GM18907 (cell line): ENCODE results near the gene NFASC.

ENCODE experiments used
- ATAC-seq: cut with Tn5 transposase; IDR thresholded peaks from one replicate; pipeline ENCODE4 v1.9.1; 2021; ENCODE audit warnings: mild to moderate bottlenecking, moderate library complexity; ENCODE audit not compliant: unreplicated experiment

The NFASC gene

GRCh38 chr1:205032508-205032907, 161.8 kb downstream of the NFASC start:
- no peak for ATAC-seq

GRCh38 chr1:205037539-205037938, 166.9 kb downstream of the NFASC start:
- no peak for ATAC-seq

GRCh38 chr1:205038132-205038786, 167.6 kb downstream of the NFASC start:
- ATAC-seq, result no peak

GRCh38 chr1:205041001-205041715, 170.5 kb downstream of the NFASC start:
- no peak for ATAC-seq

GRCh38 chr1:205041998-205042910, 171.6 kb downstream of the NFASC start:
- ATAC-seq, result no peak

GRCh38 chr1:205042911-205043806, 172.5 kb downstream of the NFASC start, which contains the start of gene CNTN2:
Gene CNTN2, plus strand, starts transcription at chr1:205043212. Its CDS starts 9,974 bp downstream, at chr1:205053186.
- ATAC-seq, result no peak

- ATAC-seq, result no peak
Observed at GRCh38 chr1:205043866-205044265, 173.2 kb downstream of the NFASC start.

- ATAC-seq, result no peak
Observed at GRCh38 chr1:205044741-205045140, 174.1 kb downstream of the NFASC start.

- ATAC-seq, result no peak
Observed at GRCh38 chr1:205045146-205045545, 174.5 kb downstream of the NFASC start.

- no peak for ATAC-seq
Observed at GRCh38 chr1:205046870-205047269, 176.2 kb downstream of the NFASC start.

GRCh38 chr1:205047764-205048231, 177.1 kb downstream of the NFASC start:
- no peak for ATAC-seq

GRCh38 chr1:205048382-205048781, 177.7 kb downstream of the NFASC start:
- no peak for ATAC-seq

- ATAC-seq, result no peak
Observed at GRCh38 chr1:205049479-205049878, 178.8 kb downstream of the NFASC start.

GRCh38 chr1:205052690-205053089, 182.0 kb downstream of the NFASC start:
- ATAC-seq, result no peak

GRCh38 chr1:205053296-205053695, 182.6 kb downstream of the NFASC start:
- ATAC-seq, result no peak

- no peak for ATAC-seq
Observed at GRCh38 chr1:205054013-205054412, 183.4 kb downstream of the NFASC start.

GRCh38 chr1:205056188-205056611, 185.5 kb downstream of the NFASC start:
- ATAC-seq, result no peak

- no peak for ATAC-seq
Observed at GRCh38 chr1:205056956-205057568, 186.4 kb downstream of the NFASC start.

GRCh38 chr1:205057808-205058575, 187.3 kb downstream of the NFASC start:
- no peak for ATAC-seq
